Measurements from ENCODE around the gene LRRC63. TPM values are rescaled to one million over a fixed set of nuclear protein-coding genes. Genes with fewer than 3 reads are reported as not detected.

The LRRC63 gene
- total and polyA plus RNA-seq, 2 donors (not counting 1 experiment from before 2014, with no cell fraction given), result 0.17 TPM; not detected in 1

GRCh38 chr13:46179491-46179908 is 32.2 kb upstream of the LRRC63 start:
- Histone ChIP-seq H3K27me3 (ENCODE audit: control insufficient read depth, insufficient read depth, low read length) (no peaks in the 10 kb centered on the region), H3K79me2 (ENCODE audit: control insufficient read depth, insufficient read depth, low read length) (no peaks in the 10 kb centered on the region), H3K9me3 (ENCODE audit: control insufficient read depth, insufficient read depth, low read depth, low read length) (no peaks in the 10 kb centered on the region), H3K4me1 (ENCODE audit: control insufficient read depth, extremely low read depth, insufficient read depth, low read length) (no peaks in the 10 kb centered on the region), H3K27ac (ENCODE audit: insufficient read depth, low read length) (no peak overlapping the region), H3K4me3 (replicated peaks in 1 of 4; ENCODE audit: control extremely low read depth in 1 of 4, insufficient read depth in 1 of 4, low read depth in 3 of 4, low read length in 4 of 4) (no peak overlapping the region), H3K36me3 (ENCODE audit: control insufficient read depth, insufficient read depth, low read length) (no peaks in the 10 kb centered on the region), H3K4me2 (ENCODE audit: extremely low read depth, insufficient read depth, low read length) (no peak overlapping the region), H2AFZ (ENCODE audit: low read length) (no peak overlapping the region), H3K9ac (ENCODE audit: insufficient read depth, low read length) (no peak overlapping the region), H4K20me1 (ENCODE audit: control insufficient read depth, extremely low read depth, insufficient read depth, low read length) (no peaks in the 10 kb centered on the region)
- TF ChIP-seq CTCF (conservative IDR thresholded peaks at IDR 0.05 in 1 of 2, IDR thresholded peaks at IDR 0.05 in 1 of 2; ENCODE audit: low read depth in 1 of 2, low read length in 2 of 2) (no peak), EZH2 (IDR thresholded peaks at IDR 0.05; ENCODE audit: low read length, missing control alignments) (no peak)
- DNase-seq (ENCODE audit: low read depth in 2 of 2), result no peak

- Histone ChIP-seq H4K20me1 (ENCODE audit: control insufficient read depth, extremely low read depth, insufficient read depth, low read length) (no peaks in the 10 kb centered on the region), H2AFZ (ENCODE audit: low read length) (no peak overlapping the region), H3K79me2 (ENCODE audit: control insufficient read depth, insufficient read depth, low read length) (no peaks in the 10 kb centered on the region), H3K4me1 (ENCODE audit: control insufficient read depth, extremely low read depth, insufficient read depth, low read length) (no peaks in the 10 kb centered on the region), H3K36me3 (ENCODE audit: control insufficient read depth, insufficient read depth, low read length) (no peaks in the 10 kb centered on the region), H3K27me3 (ENCODE audit: control insufficient read depth, insufficient read depth, low read length) (no peaks in the 10 kb centered on the region), H3K4me2 (ENCODE audit: extremely low read depth, insufficient read depth, low read length) (no peak overlapping the region), H3K4me3 (replicated peaks in 1 of 4; ENCODE audit: control extremely low read depth in 1 of 4, insufficient read depth in 1 of 4, low read depth in 3 of 4, low read length in 4 of 4) (no peak overlapping the region), H3K9me3 (ENCODE audit: control insufficient read depth, insufficient read depth, low read depth, low read length) (no peaks in the 10 kb centered on the region), H3K27ac (ENCODE audit: insufficient read depth, low read length) (no peak overlapping the region), H3K9ac (ENCODE audit: insufficient read depth, low read length) (no peak overlapping the region)
- DNase-seq (ENCODE audit: low read depth in 2 of 2), result no peak
- no peak for TF ChIP-seq CTCF (conservative IDR thresholded peaks at IDR 0.05 in 1 of 2, IDR thresholded peaks at IDR 0.05 in 1 of 2; ENCODE audit: low read depth in 1 of 2, low read length in 2 of 2)
- no peak for TF ChIP-seq EZH2 (IDR thresholded peaks at IDR 0.05; ENCODE audit: low read length, missing control alignments)
These were observed 31.6 kb upstream of the LRRC63 start for GRCh38 chr13:46179969-46180763.

- H3K4me3 ChIP-seq (replicated peaks in 1 of 4; ENCODE audit: control extremely low read depth in 1 of 4, insufficient read depth in 1 of 4, low read depth in 3 of 4, low read length in 4 of 4), result no peak overlapping the region
- H3K9me3 ChIP-seq (ENCODE audit: control insufficient read depth, insufficient read depth, low read depth, low read length), result no peaks in the 10 kb centered on the region
- H3K4me2 ChIP-seq (ENCODE audit: extremely low read depth, insufficient read depth, low read length), result no peak overlapping the region
- no peaks in the 10 kb centered on the region for H3K4me1 ChIP-seq (ENCODE audit: control insufficient read depth, extremely low read depth, insufficient read depth, low read length)
- no peak overlapping the region for H3K9ac ChIP-seq (ENCODE audit: insufficient read depth, low read length)
- no peaks in the 10 kb centered on the region for H3K27me3 ChIP-seq (ENCODE audit: control insufficient read depth, insufficient read depth, low read length)
- no peak overlapping the region for H2AFZ ChIP-seq (ENCODE audit: low read length)
- no peak for TF ChIP-seq EZH2 (IDR thresholded peaks at IDR 0.05; ENCODE audit: low read length, missing control alignments)
- TF ChIP-seq CTCF (conservative IDR thresholded peaks at IDR 0.05 in 1 of 2, IDR thresholded peaks at IDR 0.05 in 1 of 2; ENCODE audit: low read depth in 1 of 2, low read length in 2 of 2), result no peak
- H4K20me1 ChIP-seq (ENCODE audit: control insufficient read depth, extremely low read depth, insufficient read depth, low read length), result no peaks in the 10 kb centered on the region
- no peak for DNase-seq (ENCODE audit: low read depth in 2 of 2)
- H3K79me2 ChIP-seq (ENCODE audit: control insufficient read depth, insufficient read depth, low read length), result no peaks in the 10 kb centered on the region
- no peaks in the 10 kb centered on the region for H3K36me3 ChIP-seq (ENCODE audit: control insufficient read depth, insufficient read depth, low read length)
- H3K27ac ChIP-seq (ENCODE audit: insufficient read depth, low read length), result no peak overlapping the region
These were observed 30.3 kb upstream of the LRRC63 start for GRCh38 chr13:46181377-46181839.
